HepG2 (cell line): ENCODE results near the gene HNRNPUL1. TPM values are rescaled to one million over a fixed set of nuclear protein-coding genes. Genes with fewer than 3 reads are reported as not detected.

ENCODE experiments used
- EZH2 ChIP-seq: conservative IDR thresholded peaks from 2 replicates; pipeline ENCODE4 v1.6.1; 2012; ENCODE audit warnings: mild to moderate bottlenecking, low read depth, low read length, moderate library complexity
- KMT2B ChIP-seq: IDR thresholded peaks from 2 replicates; pipeline ENCODE4 v1.6.1; 2016; ENCODE audit warnings: missing genetic modification reagents, missing compliant biosample characterization
- MAFK ChIP-seq, 2 experiments: IDR thresholded peaks in 1 of 2; conservative IDR thresholded peaks in 1 of 2; 2 replicates each; pipeline ENCODE4 v1.6.1; 2011; ENCODE audit warnings: improper control_type of control experiment in 2 of 2, low read length in 2 of 2
- MLX ChIP-seq: IDR thresholded peaks from 2 replicates; pipeline ENCODE4 v1.6.1; 2016
- MTA1 ChIP-seq: sonication (generic); formaldehyde crosslinking; IDR thresholded peaks from 2 replicates; pipeline ENCODE4 v1.4.0; 2020; ENCODE audit warnings: missing genetic modification reagents, mild to moderate bottlenecking, borderline replicate concordance
- NFKB2 ChIP-seq: sonication (generic); formaldehyde crosslinking; IDR thresholded peaks from 2 replicates; pipeline ENCODE4 v1.4.0; 2020; ENCODE audit warnings: missing genetic modification reagents, borderline replicate concordance
- PATZ1 ChIP-seq: sonication (generic); formaldehyde crosslinking; IDR thresholded peaks from 2 replicates; pipeline ENCODE4 v1.4.0; 2020; ENCODE audit warnings: missing genetic modification reagents
- RBFOX2 ChIP-seq: fragments of 200-400 bp; formaldehyde crosslinking; IDR thresholded peaks from 2 replicates; pipeline ENCODE4 v1.6.1; 2017; ENCODE audit warnings: low read depth, mild to moderate bottlenecking, low read length
- RBM39 ChIP-seq: fragments of 200-400 bp; formaldehyde crosslinking; IDR thresholded peaks from one replicate; pipeline ENCODE4 v1.6.1; 2018; ENCODE audit warnings: antibody characterized with exemption, mild to moderate bottlenecking, low read depth, low read length; ENCODE audit not compliant: poor library complexity, severe bottlenecking
- SAP130 ChIP-seq: IDR thresholded peaks from 2 replicates; pipeline ENCODE4 v1.6.1; 2016; ENCODE audit warnings: low read depth
- SP140L ChIP-seq: sonication (generic); formaldehyde crosslinking; IDR thresholded peaks from 2 replicates; pipeline ENCODE4 v1.4.0; 2020; ENCODE audit warnings: missing genetic modification reagents, borderline replicate concordance
- SP4 ChIP-seq: sonication (generic); formaldehyde crosslinking; IDR thresholded peaks from 2 replicates; pipeline ENCODE4 v1.8.1; 2023; ENCODE audit warnings: mild to moderate bottlenecking, missing genetic modification reagents
- TAF1 ChIP-seq: sonication (generic); formaldehyde crosslinking; IDR thresholded peaks from 2 replicates; pipeline ENCODE4 v1.4.0; 2020; ENCODE audit warnings: missing genetic modification reagents
- TEAD2 ChIP-seq: sonication (generic); formaldehyde crosslinking; IDR thresholded peaks from 2 replicates; pipeline ENCODE4 v1.9.0; 2021; ENCODE audit warnings: missing genetic modification reagents
- TRAFD1 ChIP-seq: sonication (generic); formaldehyde crosslinking; IDR thresholded peaks from 2 replicates; pipeline ENCODE4 v1.5.1; 2020; ENCODE audit warnings: missing genetic modification reagents, mild to moderate bottlenecking, borderline replicate concordance
- ZC3H4 ChIP-seq: sonication (generic); formaldehyde crosslinking; IDR thresholded peaks from 2 replicates; pipeline ENCODE4 v1.4.0; 2020; ENCODE audit warnings: missing genetic modification reagents, borderline replicate concordance
- ZFP82 ChIP-seq: sonication (generic); formaldehyde crosslinking; IDR thresholded peaks from 2 replicates; pipeline ENCODE4 v1.5.1; 2020; ENCODE audit warnings: mild to moderate bottlenecking, missing genetic modification reagents, borderline replicate concordance
- ZNF138 ChIP-seq: sonication (generic); formaldehyde crosslinking; IDR thresholded peaks from 2 replicates; pipeline ENCODE4 v1.5.0; 2020; ENCODE audit warnings: mild to moderate bottlenecking, low read depth, missing genetic modification reagents
- ZNF552 ChIP-seq: sonication (generic); formaldehyde crosslinking; IDR thresholded peaks from 2 replicates; pipeline ENCODE4 v1.9.0; 2022; ENCODE audit warnings: missing genetic modification reagents, mild to moderate bottlenecking, borderline replicate concordance
- ZNF556 ChIP-seq: sonication (generic); formaldehyde crosslinking; IDR thresholded peaks from 2 replicates; pipeline ENCODE4 v1.4.0; 2020; ENCODE audit warnings: mild to moderate bottlenecking, missing genetic modification reagents, borderline replicate concordance
- ZNF839 ChIP-seq: sonication (generic); formaldehyde crosslinking; IDR thresholded peaks from 2 replicates; pipeline ENCODE4 v1.4.0; 2020; ENCODE audit warnings: missing genetic modification reagents, mild to moderate bottlenecking, borderline replicate concordance
- polyA plus RNA-seq, 8 experiments: library from polyadenylated mRNA; depleted of rRNA in 3 of 8; stranded (reverse) in 7 of 8; unstranded in 1 of 8; fragments of >200 nt; fragmentation: Illumina TruSeq in 4 of 8; extraction: Trizol in 4 of 8; gene quantifications; 2 replicates each; pipeline versions ENCODE4 v1.2.1 to v1.2.3, GENCODE V29; 2011 to 2016; ENCODE audit warnings: low read depth in 4 of 8, missing spikeins in 1 of 8, mixed read lengths in 1 of 8; ENCODE audit not compliant: insufficient read depth in 1 of 8
- total RNA-seq, 5 experiments: library from RNA; depleted of rRNA; stranded (reverse); fragments of >200 nt; fragmentation: Illumina TruSeq; extraction: Trizol; gene quantifications; 2 replicates each; pipeline ENCODE4 v1.2.3, GENCODE V29; 2016; ENCODE audit warnings: low read depth in 1 of 5
- TF ChIP-seq, protein P1 (sequence below): sonication (generic); formaldehyde crosslinking; IDR thresholded peaks from 2 replicates; pipeline ENCODE4 v1.4.0; 2020; ENCODE audit warnings: low read depth, mild to moderate bottlenecking, missing genetic modification reagents
- TF ChIP-seq, protein P2 (sequence below): IDR thresholded peaks from 2 replicates; pipeline ENCODE4 v1.6.1; 2016; ENCODE audit warnings: missing compliant biosample characterization, missing genetic modification reagents, borderline replicate concordance

Gene HNRNPUL1
- total and polyA plus RNA-seq, 2 of the 13 experiments (the other 11 are each of a cell fraction or from before 2014, with no cell fraction given): 30.9 to 81.7 TPM

- TF ChIP-seq PATZ1 (CRISPR knock-in tag): peak; percentile 53
- TF ChIP-seq RBM39: peak; percentile 59
- no peak for TF ChIP-seq MLX
- TF ChIP-seq ZC3H4 (CRISPR knock-in tag): no peak
- TF ChIP-seq NFKB2 (CRISPR knock-in tag): peak; percentile 49; the same call in 1 of the 2 replicates
- TF ChIP-seq TAF1 (CRISPR knock-in tag): no peak
- 0 out of 2 replicates have a peak, but pooled peaks have one; percentile 43 for TF ChIP-seq SP4
- no peak for TF ChIP-seq ZFP82 (CRISPR knock-in tag)
- TF ChIP-seq TEAD2 (CRISPR knock-in tag): no peak
- no peak for TF ChIP-seq ZNF138 (CRISPR knock-in tag)
- no peak for TF ChIP-seq ZNF839 (CRISPR knock-in tag)
- TF ChIP-seq, protein P1, sequence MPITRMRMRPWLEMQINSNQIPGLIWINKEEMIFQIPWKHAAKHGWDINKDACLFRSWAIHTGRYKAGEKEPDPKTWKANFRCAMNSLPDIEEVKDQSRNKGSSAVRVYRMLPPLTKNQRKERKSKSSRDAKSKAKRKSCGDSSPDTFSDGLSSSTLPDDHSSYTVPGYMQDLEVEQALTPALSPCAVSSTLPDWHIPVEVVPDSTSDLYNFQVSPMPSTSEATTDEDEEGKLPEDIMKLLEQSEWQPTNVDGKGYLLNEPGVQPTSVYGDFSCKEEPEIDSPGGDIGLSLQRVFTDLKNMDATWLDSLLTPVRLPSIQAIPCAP (CRISPR knock-in tag): no peak
- TF ChIP-seq KMT2B (CRISPR knock-in tag): no peak
- no peak for TF ChIP-seq EZH2
- peak; percentile 41 for TF ChIP-seq SAP130 (CRISPR knock-in tag)
- TF ChIP-seq ZNF556 (CRISPR knock-in tag): no peak
- TF ChIP-seq ZNF552 (CRISPR knock-in tag): no peak
- 0 out of 2 replicates have a peak, but pooled peaks have one; percentile 25 for TF ChIP-seq MTA1
- no peak for TF ChIP-seq SP140L
- TF ChIP-seq RBFOX2: peak; percentile 63
- TF ChIP-seq TRAFD1 (CRISPR knock-in tag): no peak
- TF ChIP-seq MAFK (conservative IDR thresholded peaks at IDR 0.05 in 1 of 2, IDR thresholded peaks at IDR 0.05 in 1 of 2; ENCODE audit: low read length in 2 of 2): no peak
- TF ChIP-seq, protein P2, sequence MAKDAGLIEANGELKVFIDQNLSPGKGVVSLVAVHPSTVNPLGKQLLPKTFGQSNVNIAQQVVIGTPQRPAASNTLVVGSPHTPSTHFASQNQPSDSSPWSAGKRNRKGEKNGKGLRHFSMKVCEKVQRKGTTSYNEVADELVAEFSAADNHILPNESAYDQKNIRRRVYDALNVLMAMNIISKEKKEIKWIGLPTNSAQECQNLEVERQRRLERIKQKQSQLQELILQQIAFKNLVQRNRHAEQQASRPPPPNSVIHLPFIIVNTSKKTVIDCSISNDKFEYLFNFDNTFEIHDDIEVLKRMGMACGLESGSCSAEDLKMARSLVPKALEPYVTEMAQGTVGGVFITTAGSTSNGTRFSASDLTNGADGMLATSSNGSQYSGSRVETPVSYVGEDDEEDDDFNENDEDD (CRISPR knock-in tag): no peak
Observed at GRCh38 chr19:41351339-41352245, 87.4 kb downstream of the HNRNPUL1 start (continued).
